C4-2B (cell line): ENCODE data around the gene GABPB1.

Experiments
- ZFX ChIP-seq: fragments of 450-650 bp; IDR thresholded peaks from 2 replicates; pipeline ENCODE4 v1.6.1; 2017
- TF ChIP-seq, protein P1 (sequence below): fragments of 450-650 bp; conservative IDR thresholded peaks from 2 replicates; pipeline ENCODE4 v1.5.1; 2017; ENCODE audit warnings: mild to moderate bottlenecking

DNA sequence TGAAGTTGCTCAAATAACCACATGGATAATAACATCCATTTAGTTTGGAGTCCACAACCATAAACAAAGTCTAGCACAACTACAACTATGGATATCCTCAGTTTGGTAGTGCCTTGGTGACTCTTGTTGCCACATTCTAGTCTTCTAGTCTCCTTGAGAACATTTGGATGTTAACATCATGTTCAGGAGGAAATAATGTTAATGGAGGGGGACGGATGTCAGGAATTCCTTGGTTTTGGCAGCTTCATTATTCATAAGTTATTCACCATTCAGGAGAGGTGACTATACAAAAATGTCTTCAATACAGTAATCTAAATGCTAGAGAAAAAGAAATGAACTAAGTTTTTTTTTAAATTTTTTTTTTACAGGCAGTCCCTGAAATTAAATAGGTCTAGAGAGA, 26.4 kb upstream of the GABPB1 start:
- TF ChIP-seq, protein P1, sequence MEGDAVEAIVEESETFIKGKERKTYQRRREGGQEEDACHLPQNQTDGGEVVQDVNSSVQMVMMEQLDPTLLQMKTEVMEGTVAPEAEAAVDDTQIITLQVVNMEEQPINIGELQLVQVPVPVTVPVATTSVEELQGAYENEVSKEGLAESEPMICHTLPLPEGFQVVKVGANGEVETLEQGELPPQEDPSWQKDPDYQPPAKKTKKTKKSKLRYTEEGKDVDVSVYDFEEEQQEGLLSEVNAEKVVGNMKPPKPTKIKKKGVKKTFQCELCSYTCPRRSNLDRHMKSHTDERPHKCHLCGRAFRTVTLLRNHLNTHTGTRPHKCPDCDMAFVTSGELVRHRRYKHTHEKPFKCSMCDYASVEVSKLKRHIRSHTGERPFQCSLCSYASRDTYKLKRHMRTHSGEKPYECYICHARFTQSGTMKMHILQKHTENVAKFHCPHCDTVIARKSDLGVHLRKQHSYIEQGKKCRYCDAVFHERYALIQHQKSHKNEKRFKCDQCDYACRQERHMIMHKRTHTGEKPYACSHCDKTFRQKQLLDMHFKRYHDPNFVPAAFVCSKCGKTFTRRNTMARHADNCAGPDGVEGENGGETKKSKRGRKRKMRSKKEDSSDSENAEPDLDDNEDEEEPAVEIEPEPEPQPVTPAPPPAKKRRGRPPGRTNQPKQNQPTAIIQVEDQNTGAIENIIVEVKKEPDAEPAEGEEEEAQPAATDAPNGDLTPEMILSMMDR: no peak
- TF ChIP-seq ZFX: no peak
